Measurements from ENCODE around the gene AMBP.

AMBP gene

DNA sequence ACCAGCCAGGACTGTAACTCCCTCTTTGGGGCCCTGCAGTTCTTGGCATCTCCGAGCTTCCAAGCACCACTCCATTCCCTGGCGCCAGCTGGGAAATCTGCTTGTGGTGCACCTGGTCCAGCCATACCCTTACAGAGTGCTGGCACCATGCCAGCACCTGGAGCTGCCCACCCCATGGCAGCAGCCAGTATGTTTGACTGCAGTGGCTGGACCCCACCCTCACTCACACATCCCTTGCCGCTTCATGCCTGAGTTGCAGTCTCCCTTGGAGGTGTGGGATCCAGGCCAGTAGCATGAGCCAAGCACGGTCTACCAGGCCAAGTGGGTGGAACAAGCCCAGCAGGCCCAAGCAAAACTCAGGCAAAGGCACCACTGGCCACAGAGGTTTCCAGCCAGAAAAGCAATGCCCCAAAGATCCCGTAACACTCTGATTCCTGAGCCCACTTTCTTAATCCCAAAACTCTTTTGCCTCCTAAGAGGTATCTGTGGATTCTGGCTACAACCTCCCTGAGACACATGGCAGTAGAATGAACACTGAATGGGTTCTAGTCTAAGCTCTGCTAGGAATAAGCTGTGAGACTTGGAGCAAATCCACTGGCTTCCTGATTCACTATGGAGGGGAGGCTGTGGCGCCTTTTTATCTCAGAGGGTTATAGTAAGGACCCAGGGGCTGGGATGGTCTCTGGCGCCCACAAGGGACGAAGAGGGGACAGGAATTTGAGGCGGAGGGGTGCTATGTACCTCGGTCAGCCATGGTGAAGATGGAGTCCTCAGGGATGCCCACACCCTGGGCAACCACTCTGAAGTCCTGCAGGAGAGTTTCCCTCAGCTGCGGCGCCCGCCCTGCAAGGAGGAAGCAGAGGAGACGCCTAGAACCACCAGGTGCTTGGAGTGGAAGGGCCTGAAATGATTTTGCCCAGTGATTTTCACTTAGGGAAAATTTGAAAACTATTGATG, 5.6 kb downstream of the AMBP start:
- DNase-seq: no peak

DNA sequence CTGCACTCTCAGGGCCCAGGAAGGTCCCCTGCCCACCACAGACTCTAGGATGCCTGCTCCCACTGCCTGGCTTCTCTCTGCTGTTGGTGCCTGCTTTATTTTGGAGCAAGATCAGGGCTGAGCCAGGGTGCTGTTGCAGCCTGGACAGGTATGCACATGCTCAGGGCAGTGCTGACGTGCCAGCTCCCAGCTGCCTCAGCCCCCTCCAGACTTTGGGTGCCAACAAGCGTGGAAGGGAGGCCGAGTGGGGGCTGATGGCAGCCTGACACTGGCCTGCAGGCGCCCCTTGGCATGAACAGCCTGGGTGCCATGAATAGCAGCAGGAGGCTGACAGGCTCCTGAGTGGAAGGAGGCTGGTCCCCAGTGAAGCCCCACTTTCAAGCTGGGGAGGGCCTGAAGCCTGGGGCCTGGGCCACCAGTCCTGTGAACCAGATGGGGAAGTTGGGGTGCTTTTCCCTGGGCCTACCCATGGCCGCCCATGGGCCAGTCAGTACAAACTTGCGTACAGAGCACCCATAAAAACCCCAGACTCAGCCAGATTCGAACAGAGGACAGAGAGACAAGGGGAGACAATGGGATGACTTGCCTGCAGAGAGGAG, 6.8 kb downstream of the AMBP start:
- DNase-seq: no peak

DNA sequence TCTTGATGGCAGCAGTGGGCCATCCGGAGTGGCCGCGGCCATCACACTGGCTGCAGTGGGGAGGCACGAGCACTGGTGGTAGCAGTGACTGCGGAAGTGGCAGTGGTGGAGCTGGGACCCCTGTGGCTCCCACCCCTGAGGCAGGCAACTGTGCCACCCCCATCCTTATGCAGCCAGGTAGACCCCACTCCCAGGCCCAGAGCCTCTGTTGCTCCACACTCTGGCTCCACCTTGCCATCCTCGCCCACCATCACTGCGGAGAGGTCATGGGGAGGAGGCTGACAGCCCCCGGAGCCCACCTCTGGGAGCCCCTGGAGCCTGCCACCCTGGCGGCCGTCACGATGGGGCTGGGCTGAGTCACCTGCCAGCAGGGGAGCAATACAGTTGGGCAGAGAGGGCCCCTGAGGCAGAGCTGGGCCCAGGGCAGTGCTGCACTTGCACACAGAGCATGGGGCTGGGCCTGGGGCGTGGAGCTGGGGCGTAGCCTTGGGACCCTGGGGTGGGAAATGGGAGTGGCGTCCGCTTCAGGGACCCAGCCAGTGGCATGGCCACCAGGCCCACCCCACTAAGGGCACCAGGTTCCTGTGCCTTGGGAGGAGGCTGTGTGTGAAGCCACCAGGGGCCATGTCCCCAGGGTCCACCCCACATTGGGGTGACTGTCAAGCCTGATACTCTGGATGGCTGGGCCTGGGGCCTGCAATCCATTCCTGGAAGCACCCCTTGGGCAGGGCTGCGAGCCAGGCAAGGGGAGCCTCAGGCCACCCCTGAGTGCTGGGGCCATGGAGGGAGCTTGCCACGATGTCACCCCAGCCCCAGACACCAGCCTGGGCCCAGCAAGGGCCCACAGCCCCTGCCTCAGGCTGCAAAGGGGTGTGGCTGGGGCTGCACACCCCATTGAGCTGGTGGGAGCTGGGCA, 7.7 kb downstream of the AMBP start:
- no peak for DNase-seq

DNA sequence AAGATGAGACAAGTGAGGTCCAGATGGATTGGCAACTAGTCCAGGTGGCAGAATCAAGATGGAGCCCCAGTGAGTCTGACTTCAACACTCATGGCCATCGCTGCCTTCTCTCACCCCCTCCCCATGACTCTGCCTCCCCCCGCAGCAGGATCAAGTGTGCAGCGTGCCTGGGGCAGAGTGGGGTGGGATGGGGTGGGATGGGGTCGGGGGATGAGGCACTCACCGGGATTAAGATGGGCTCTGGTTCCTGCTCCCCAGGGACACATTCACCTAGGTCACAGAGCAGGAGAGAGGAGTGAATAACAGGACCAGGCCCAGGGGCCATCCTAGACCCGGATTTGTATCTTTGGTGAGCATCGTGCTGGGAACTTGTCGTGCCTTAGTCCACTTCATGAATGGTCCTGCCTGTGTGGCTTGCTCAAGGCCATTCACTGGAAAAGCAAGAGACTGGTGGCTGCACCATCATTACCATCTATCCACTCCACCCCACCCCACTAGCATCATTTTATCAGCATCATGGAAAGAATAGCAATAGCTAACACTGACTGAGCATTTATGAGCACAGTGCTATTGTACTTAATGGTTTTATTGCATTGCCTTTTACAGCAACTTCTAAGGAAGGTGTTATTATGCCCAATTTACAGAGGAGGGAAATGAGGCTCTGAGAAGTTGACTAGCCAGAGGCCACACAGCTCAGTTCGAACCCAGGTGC, 8.5 kb downstream of the AMBP start:
- no peak for DNase-seq

DNA sequence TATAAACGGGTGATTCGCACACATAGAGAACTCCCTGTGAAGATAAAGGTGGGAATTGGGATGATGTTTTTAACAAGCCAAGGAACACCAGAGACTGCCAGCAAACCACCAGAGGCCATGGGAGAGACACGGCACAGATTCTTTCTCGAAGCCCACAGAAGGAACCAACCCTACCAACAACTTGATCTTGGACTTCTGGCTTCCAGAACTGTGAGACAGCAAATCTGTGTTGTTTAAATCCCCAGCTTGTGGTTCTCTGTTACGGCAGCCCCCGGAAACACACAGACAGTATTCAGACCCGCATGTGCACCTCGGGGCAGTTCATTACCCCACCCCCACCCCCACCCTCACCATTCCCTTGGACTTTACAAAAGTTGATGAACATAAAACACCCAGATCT, 12.8 kb downstream of the AMBP start:
- DNase-seq: no peak

DNA sequence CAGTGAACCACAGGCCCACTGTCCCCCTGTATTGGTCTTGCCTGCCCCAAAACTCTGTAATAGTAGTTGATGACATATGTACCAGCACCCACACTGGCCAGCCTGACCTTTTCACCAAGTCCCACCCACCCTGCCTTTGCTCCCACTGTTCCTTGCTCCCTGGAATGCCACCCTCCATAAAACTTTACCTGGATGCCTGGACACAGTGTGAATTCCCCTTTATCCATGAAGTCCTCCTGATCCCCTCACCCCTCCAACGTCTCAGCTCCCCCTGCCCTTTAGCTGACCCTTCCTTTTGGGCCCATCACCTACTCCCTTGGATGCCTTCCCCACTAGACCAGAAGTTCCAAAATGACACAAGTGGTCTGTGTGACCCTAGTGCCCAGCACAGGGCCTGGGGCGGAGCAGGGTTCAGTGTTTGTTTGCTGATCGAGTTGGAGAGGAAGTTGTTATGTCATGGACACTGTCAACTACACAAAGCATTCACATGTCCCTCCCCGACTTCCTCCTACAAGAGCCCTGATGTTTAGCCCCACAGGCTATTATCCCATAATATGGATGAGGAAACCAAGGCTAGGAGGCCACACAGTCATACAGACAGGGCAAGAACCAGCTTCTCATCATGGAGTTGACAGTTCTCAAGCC, 16.1 kb downstream of the AMBP start:
- no peak for DNase-seq

DNA sequence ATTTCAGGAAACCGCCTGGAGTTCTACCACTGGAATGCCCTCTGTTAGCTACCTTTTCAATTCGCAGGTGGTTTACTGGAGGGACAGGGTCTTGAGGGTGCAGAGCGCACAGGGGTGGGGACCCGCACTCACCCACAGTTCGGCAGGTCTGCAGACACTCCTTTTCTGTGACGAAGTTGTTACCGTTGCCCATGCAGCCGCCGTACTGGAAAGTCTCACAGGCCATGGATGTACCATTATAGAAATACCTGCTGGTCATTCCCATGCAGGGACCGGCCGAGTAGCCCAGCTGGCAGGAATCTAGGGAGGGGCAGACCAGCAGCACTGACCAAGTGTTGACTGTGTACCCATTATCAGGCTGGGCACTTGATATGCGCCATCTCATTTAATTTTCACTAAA, 16.8 kb downstream of the AMBP start:
- no peak for DNase-seq

DNA sequence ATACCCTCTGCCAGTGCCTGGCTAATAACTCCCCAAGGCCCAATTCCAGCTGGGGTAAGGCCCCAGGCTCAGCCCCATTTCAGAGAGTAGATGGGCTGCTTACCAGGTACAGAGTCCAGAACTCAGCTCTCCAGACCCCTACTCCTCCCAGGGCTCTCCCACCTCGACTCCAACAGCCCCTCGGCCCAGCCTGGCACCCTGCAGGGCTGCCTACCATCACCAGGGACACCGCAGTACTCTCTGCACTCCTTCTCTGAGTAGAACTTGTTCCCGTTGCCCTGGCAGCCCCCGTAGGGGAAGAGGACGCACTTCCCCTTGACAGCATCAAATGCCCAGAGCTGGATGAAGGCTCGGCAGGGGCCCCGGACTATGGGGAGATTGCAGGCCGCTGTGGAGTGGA, 17.4 kb downstream of the AMBP start:
- no peak for DNase-seq

DNA sequence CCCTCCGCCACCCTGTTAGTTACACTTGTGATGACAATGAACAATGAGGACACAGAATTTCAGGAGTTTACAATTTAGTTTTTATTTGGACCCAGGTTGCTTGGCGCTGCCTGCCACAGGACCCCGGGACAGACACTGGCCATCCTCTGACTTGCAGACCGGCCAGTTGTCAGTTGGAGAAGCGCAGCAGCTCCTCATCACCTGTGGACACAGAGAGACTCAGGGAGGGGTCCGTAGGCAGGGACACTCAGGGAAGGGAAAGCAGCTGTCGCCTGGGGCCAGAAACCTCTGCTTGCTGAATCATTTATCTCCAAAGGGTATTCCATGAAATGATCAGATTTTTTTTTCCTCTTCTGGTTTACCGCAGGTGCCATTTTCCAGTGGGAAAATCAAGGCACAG, 18.0 kb downstream of the AMBP start:
- DNase-seq: no peak

DNA sequence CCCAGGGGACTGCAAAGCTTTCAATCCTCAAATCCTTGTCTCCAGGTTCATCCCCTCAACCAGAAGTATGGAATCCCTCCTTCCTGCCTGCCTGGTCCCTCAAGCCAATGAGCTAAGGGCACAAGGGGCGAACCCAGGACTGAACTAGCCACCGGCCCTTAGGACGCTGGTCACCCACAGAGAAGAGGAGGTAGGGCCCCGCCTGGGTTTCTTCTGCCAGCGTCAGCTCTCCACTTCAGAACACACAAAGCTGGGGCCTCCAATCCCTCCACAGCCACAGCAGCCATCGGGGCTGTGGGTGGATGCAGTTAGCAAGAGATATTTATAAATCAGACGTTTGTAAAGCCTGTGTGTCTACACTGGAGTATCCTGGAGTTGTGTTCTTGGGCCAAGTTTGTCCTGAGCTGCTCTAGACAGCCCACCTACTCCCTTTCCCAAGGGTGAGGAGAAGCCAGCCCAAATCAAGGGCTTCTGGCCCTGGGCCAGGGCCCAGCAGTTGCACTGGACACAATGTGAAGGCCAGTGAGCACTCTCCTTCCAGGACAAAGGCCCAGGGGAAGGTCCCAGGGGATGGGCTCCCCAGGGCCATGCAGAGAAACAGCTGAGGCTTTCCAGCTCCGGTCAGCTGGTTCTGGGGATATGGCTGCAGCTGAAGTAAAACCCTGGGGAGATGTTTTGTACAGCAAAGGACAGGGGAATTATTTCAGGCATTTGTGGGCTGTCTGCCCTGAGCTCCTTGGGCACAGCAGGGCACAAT, 18.9 kb downstream of the AMBP start:
- DNase-seq: no peak

DNA sequence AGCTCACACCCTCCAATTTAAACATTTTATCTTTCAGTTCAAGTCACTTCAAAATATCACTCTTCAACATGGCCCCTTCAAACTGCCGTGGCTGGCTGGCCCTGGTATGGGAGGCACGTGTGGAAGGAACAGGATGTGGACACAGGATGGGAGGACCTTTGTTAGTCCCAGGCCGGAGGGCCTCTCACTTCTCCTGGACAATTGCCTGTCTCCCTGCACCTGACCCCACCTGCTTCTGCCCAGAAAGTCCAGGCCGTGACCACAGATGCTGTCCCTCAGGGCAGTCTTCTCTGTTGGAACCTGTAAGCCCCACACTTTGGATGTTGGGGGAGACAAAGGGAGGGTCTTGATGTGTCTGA, 19.4 kb downstream of the AMBP start:
- no peak for DNase-seq

DNA sequence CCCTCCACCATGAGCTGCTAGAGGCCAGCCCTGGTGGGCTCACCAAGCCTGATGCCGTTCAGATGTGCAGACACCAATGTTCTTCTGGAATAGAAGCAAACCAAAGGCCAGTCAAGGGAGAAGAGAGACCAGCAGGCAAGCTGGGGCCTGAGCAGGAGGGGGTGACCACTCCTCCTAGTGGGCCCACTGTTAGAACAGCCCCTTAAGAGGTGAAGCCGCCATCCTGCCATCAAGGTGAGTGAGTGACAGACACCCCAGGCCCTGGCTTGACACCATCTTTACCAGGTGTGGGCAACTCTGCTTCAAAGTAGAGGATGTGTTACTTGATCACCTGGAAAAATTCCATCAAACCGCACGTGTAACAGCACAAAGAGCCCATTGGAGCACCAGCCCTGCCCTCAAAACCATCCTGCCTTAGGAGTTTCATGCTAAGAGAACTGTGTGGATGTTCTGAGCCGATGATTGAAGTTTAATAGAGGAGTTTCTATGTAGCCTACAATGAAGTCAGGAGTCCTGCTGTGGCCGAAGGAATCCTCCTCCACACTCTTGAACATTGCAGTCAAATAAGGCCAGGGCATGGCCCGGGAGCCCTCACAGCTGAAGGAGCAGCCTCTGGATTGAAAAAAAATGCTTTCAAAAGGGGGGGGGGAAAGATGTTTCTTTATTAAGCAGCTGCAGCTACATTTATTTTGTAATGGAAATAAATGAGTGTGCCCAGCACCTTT, 20.8 kb downstream of the AMBP start:
- no peak for DNase-seq

DNA sequence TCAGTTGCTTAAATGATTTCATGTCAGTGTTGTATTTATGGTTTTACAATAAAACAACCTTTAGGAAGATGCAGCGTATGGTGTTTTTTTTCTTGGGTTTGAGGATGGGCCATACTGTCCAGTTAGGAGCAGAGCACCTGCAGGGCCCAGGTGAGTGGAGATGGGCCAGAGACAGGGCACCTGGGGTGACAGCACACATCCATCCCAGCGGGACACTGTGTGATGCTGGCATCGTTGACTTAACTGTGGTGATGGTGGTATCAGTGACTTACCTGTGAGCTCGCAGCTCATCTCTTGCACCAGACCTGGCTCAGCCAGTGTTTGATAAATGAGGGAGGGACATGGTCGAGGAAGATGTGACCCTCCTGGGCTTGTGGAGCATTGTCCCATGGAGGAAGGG, 21.6 kb downstream of the AMBP start:
- no peak for DNase-seq

DNA sequence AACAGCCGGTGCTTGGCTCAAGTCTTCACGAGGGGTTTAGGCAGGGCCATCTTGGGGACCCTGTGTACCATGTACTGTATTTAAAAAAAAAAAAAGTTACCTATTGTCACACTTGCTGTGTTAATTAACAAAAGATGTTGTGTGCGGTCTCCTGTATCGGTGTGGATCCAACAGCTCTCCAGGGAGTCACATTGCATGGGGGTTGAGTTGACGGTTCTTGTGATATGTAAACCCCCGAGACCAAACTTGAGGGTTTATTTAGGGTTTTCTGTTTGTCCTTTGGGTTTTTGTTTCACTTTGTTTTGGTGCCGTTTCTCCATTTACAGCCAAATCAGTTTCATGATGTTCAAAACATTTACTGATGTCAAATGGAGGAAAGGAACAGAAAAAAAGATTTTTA, 22.2 kb downstream of the AMBP start:
- no peak for DNase-seq

DNA sequence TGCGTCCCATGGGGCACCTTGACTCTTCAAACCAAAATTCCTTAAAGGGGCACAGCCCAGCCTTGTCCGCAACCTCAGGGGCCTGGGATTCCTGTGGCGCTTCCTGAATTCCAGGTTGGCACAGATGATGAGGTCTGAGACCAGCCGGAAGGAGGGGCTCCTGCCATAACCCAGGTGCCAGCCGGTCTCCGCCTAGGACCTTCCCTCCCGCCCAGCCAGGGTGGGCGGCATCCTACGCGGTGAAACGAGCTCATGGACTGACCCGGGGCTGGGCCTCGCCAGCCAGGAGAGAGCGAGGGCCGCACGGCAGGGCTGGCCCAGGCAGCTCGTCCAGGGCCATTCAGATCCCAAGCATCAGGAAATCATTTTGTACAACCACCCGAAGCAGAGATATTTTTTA, 23.0 kb downstream of the AMBP start:
- DNase-seq: no peak

DNA sequence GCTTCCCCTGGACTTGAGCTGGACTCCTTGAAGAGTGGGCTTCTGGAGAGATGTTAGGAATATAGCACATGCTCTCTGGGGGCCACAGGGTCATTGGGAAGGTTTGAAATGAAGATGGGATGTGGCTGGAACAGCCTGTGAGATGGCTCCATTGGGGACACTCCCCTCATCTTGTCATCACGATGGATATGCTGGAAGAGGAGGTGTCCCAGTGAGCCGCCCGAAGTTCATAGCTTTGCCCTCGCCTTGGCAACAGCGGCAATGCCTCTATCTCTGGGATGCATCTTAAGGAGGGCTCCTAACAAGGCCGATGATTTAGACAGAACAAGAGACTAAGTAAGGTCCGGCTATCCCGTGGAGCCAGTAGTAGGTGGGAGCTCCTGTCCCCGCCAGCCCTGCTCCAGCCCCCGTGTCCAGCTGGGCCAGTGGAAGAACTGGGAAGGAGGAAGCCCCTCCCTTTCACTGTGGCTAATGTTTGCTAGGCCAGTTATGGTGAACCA, 23.9 kb downstream of the AMBP start:
- DNase-seq: no peak

DNA sequence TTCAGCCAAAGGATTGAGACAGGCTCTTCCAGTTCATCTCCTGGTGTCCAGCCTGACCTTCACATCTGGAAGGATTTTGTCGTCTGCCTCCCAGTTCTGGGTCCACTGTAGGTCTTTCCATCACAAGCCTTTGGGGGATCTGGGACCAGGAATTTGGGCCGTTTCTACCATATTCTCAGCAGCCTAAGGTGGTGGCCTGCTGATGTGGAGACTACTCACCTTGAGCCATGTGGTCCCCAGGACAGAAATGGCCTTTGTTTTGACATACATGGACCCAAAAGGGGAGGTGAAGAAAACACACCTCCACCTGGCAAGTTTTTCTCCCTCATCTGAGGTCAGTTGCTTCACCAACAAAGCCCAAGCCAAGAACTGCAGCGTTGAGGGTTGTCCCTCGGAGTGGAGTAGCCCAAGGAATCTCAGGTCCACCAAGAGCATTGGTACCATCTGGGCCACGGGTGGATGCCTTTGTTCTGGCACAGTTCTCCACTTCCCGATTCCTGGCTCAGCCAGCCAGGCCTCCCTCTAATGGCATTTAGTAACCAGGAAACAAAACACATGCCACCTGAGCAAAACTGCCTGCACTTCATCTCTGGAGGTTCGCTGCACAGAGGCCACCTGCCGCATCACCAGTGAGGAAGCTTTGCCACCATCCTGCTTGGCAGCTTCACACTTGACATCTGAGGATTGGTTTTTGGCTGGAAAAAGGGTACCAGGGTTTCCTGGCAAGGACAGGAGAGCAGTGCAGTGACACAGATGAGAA, 24.7 kb downstream of the AMBP start:
- DNase-seq: no peak

DNA sequence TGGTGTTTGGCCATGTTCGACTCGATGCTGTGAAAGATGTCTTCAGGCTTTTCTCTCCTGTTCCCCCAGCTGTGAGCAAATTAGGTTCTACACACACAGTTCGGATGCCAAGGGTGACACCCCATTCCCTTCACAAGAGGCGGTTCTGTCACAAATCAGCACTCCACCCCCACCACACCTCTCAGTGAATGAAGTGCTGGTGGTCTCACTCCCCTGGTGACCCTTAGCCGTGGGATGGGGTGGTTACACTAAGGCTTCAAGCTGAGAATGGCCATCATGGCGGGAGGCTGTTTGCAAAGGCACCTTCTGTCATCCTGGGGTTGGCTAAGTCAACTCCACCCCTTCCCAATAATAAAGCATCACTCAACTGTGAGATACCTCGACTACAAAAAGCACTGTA, 26.4 kb downstream of the AMBP start:
- DNase-seq: no peak

DNA sequence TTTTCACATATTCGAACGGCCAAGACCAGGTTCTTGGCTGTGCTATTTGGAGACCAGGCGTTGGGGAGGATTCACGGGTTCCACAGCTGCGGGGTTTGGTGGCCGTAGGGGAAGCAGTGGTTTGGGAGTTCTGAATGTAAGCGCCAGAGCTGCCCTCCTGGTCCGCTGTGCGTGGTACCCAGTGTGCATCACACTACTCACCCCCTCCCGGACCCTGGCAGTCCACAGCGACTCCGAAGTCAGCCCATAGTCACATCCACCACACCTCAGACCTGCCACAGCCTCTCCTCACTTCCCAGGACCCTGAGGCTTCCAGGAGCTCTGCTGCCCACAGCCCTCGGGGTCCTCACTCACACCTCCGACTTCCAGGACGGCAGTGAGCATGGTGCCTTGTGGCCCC, 26.8 kb downstream of the AMBP start:
- no peak for DNase-seq

DNA sequence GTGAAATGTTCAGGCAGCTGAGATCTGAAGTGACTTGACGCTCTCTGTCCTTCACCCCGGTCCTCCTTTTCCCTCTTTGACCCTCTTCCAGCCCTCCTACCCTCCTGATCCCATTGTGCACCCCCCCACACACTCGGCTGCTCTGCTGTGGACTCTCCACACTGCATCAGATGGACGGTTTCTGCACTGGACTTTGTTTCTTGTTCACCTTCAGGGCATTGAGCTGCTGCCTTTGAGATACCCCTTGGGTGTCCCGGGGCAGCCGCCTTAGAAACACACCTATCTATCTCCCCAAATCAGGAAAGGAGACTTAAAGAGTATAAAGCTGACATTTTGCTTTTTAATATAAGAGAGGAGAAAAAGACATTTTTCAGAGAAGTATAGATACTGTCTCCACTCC, 27.5 kb downstream of the AMBP start:
- DNase-seq: no peak

Measured in RPMI8226 (cell line).